RKO (cell line): ENCODE results near the gene AMFR.
A peak's percentile ranks its signal among the peaks of the same experiment; 100 is the strongest.
"Not testable (repeated sequence)": the region's sequence is repeated elsewhere in the genome, so short reads cannot be mapped to it uniquely, and the experiment has no call there.

Experiments used
- DNase-seq: peaks from one replicate; pipeline ENCODE4 v3.0.0-alpha.2; 2016; ENCODE audit warnings: low spot score

Gene AMFR

DNA sequence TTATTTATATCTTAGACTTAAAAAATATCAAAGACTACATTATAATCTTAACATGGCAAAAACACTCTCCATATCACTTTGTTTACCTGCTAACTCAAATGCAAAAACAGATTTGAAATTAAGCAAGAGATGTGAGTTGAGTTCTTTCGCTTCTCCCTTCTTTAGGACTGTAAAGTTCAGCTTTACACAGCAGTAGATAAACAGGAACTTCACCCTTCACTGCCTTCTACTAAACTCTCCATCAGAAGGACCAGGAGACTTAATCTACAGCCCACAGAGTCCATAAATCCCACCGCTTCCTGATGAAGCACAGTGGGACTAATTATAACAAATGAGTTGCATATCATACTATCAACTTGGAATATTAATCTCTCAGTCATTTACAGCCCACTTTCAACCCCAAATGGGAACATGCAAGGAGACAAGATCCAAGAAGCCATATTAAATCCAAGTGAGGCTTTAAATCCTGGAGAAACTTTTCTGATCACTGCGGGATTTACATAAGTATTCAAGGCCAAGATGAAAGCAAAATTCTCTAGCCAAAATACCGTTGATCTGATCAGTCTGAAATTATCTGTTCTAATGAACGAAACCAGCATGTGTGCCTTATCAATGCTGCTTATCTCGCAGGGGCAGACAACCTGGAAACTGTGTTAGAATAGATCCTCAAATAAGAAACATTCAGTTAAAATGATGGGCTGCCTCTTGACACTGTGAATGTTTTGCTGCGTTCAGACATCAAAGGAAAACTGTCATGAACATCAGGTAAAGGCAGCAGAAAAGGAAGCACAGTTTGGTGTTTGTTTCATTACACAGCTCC is 1.6 kb downstream of the AMFR start:
- DNase-seq, result no peak

DNA sequence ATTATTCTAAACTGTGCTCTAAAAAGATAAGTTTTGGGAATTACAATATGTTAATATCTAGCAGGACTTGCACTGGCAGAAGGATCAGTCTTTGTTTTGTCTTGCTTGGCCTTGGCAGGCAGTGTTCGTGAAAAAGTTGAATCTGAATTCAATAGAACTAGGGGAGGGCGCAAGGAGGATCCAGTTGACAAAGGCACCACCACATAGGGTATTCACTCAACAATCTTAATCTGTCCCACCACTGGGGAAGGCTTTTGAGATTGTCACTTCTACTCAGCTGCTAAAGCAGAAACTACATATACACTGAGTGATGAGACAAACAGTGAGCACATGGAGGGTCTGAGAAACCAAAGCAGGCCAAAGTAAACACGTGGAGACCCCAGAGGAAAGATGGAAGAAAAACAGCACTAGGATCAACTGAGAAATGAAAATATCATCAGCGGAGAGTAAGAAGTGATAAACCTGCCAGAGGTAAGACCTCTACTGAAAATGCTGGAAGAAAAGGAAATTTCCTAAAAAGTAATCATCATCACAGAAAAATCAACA is 2.4 kb downstream of the AMFR start:
- no peak for DNase-seq

DNA sequence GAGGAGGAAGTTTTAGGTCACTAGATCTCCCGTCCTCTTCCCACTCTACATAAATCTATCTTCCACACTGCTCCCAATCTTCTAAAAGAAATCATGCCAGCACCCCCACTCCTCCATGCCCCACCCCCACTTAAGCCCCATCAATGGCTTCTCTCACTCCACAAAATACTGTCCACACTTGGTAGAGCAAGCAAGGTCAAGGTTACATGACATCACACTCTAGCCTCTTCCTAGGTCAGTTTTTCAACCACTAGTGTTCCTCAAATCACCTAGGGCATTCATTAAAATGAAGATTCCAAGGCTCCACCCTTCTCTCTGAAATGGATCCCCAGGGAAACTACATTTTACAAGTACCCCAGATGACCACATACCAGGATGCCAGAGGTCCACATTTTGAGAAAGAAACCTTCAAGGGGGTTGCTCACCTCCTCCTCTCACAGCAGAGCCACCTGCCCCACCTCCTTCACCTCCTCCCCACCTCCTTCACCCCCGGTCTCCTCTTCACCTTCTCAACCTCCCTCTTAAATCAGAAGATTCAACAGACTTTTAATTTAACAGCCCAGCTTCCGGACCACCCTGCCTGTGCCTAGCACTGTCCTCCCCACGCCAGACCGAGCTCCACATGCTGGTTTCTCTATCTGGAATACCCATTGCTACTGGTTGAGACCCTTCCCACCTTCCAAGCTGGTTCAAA is 3.2 kb downstream of the AMFR start:
- no peak for DNase-seq

DNA sequence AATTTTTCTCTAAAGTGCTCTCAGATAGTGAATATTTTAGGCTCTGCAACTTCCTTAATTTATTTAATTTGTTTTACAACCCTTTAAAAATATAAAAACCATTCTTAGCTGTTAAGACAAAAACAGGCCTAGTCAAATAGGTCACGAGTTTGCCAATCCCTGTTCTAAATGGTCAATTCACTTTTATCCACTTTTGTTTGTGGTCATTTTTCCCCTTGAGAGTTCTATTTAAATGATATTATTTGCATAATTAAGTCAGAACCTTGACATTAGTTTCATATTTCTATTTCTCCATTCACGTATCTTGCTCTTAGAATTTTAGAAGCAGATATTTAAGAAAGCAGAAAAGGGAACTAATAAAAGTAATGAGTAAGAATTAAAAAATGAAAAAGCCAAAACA is 4.0 kb downstream of the AMFR start:
- DNase-seq, result no peak

DNA sequence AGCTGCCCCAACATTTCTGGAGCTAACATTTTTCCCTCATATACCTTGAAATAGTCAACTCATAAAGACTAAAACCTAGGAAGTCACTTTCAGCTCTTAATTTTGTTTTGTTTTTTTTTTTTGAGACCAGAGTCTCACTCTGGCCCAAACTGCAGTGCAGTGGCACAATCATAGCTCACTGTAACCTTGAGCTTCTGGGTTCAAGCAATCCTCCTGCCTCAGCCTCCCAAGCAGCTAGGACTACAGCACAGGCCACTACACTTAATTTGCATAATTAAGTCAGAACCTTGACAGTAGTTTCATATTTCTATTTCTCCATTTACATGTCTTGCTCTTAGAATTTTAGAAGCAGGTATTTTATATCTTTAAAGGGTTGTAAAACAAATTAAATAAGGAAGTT is 4.7 kb downstream of the AMFR start:
- no peak for DNase-seq

DNA sequence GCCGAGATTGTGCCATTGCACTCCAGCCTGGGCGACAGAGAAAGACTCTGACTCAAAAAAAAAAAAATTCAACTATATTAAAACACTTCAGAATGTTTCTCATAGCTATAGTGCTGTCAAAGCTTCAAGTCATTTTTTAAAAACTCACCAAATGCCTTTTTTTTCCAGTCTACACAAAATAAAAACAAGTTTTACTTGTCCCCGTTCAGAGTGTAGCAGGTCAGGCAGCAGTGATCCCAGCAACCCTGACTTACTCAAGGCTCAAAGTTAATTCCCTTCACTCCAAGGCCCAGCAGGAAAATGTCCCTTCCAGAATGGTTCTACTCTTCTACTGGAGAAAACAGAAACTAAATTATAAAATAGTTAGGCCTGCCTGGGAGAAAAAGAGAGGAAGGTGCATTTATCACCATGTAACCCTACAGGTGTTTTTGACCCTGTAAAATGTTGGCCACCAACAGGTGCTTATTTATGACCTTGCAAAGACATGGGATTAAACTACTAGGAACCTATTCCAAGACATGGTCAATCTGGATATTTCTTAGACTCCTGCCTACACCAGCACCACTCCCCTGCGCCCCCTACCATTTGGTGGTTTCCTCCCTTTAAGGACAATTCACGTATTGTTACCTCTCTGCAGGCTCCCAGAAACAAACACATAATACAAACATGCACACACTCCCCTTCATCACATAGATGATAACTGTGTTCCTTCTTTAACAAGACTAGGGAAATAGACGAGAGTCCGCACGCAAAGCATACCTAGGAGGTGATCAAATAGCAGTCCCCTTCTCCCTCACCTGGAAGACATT is 5.4 kb downstream of the AMFR start:
- no peak for DNase-seq

DNA sequence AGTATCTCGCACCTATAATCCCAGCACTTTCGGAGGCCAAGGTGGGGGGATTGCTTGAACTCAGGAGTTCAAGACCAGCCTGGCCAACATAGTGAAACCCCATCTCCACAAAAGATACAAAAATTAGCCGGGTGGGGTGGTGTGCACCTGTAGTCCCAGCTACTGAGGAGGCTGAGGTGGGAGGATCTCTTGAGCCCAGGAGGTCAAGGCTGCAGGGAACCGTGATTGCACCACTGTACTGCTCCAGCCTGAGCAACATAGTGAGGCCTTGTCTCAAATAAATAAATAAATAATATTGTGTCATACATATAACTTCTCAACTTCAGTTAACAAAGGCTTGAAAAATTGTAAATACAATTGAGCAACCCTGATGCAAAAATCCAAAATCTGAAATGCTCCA is 8.2 kb downstream of the AMFR start:
- DNase-seq, result no peak

DNA sequence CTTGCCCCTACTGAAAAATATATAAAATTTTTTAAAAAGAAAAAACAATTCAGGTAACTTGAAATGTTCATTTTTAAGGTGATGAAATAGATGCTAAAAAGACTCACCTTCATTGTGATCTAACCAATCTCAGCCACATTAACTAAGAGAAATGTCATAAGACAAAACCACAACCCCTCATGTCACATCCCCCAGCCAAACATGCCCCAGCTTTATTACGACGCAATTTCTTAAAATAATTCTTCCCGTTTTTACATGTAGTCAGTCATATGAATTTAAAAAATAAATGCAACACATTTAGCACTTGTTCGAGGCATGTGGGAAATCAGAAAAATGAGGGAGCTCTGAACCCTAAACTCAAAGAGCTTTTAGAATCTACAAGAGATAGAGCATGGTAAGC is 9.5 kb downstream of the AMFR start:
- no peak for DNase-seq

DNA sequence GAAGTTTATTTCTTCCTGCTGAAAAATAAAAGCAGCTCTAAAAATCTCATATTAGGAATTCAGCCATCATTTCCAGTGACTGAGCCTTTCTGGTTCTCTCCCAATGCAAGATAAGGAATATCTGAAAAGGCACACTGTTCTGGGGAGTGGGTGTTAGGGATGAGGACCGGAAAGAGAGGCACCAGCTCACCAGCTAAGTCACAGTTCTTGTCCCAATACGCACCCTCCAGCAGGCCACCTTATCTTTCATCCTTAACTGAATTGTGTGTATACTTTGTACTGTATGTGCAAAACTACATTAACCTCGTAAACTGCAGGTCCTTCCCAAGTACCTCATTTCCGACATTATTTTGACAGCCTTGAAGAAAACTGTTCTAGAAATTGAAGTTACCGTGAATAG is 11.0 kb downstream of the AMFR start:
- DNase-seq, result no peak

DNA sequence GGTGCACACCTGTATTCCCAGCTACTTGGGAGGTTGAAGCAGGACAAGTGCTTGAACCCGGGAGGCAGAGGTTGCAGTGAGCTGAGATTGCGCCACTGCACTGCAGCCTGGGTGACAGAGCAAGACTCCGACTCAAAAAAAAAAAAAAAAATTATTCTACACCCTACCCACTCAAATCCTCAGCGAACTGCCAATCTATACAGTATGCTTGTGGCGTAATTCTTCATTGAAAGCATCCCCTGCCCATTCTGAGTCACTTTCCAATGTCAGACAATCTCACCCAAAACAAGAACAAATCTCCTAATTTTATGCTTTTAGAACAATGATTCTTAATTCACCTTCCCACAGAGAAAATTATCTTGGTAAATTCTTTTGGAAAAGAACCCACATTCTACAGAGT is 12.0 kb downstream of the AMFR start:
- no peak for DNase-seq

DNA sequence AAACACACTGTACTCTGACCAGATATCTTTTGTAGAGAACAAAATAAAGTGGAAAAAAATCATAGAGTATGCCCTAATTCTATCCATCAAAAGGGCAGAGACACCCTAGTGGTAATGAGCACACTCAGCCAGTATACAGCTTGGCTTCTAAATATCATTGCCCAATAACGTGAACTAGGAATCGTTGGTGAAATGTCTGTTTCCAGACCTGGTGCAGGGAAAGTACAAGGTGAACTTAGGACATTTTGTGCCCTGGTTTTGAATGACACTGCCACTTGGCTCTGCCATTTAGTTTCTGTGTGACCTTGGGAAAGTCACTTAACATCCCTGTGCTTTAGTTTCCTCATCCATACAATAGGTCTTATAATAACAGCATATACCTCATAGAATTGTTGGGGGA is 13.7 kb downstream of the AMFR start:
- DNase-seq, result no peak

DNA sequence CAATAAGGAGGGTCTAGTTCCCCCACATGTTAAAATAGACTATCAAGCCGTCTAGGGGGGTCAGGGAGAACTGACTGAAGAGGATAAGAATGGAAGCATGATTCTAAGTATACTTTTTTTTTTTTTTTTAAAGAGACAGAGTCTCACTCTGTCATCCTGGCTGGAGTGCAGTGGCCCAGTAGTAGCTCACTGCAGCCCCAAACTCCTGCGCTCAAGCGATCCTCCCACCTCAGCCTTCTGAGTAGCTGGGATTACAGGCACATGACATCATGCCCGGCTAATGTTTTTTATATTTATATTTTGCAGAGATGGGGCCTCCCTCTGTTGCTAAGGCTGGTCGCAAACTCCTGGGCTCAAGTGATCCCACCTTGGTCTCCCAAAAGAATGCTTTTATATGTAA is 14.2 kb downstream of the AMFR start:
- no peak for DNase-seq

DNA sequence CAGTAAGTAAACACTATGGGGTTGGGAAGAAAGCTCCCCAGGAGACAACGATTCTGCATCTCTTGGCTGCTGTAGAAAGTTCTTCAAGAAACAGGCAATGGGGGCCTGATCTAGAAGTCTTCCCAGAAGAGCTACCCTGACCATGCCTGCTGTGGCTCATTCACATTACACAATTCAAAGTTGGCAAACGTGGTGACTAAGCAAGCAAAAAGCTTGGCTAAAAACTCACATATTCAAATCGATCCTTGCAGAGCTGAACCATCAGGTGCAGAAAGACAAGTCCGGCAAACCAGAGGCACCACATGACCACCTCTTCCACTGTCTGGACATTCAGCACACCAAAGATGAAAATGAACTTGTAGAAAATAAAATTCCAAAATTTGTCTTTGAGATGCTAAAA is 16.1 kb downstream of the AMFR start:
- DNase-seq, result no peak

DNA sequence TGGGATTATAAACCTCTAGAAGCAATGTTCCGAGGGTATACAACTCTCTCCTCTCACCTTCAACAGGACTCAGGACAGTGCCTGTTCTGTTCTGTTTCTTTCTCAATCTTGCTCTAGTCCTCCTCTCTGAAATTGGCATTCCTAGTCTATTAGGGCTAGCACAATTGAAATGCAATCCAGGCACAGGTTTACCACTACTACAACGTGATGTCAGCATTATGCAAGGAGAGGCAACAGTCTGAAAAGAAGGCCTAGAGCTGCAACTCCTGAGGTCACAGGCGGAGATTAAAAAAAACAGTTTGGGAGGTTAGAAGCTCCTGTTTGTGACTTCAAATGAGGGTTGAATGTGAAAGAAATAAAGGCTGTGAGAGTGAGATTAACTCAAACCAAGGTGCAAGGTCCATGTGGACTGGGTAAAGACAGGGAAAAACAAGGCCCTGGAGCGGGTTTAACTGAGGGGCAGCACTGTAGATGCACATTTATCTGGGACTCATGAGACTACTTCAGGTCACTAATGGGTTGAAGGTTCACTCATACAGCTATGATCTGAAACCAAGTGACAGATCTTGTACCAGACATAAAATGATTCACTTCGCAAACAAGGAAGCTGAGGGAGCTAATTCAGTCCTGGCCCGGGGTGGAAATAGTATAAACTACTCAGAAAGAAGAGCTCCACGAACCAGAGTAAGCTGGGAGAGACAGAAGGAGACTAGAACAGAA is 16.8 kb downstream of the AMFR start:
- no peak for DNase-seq

DNA sequence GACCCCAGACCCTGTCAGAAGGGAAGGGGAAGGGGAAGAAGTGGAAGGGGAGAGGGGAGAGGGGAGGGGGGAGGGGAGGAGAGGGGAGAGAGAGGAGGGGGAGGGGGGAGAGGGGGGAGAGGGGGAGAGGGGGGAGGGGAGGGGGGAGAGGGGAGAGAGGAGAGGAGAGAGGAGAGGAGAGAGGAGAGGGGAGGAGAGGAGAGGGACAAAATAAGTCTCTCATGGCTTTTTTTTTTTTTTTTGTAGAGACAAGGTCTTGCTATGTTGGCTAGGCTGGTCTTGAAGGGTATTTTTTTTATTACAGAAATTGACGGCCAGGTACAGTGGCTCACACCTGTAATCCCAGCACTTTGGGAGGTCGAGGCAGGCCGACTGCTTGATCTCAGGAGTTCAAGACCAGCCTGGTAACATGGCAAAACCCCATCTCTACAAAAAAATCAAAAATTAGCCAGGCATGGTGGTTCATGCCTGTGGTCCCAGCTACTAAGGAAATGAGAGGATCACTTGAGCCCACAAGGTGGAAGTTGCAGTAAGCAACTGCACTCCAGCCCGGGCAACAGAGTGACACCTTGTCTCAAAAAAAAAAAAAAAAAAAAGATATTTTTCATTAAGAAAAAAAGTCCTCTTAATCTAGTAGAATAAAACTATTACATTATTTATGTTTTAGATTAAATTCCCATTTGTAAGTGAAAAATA is 19.2 kb downstream of the AMFR start:
- DNase-seq, result no peak

DNA sequence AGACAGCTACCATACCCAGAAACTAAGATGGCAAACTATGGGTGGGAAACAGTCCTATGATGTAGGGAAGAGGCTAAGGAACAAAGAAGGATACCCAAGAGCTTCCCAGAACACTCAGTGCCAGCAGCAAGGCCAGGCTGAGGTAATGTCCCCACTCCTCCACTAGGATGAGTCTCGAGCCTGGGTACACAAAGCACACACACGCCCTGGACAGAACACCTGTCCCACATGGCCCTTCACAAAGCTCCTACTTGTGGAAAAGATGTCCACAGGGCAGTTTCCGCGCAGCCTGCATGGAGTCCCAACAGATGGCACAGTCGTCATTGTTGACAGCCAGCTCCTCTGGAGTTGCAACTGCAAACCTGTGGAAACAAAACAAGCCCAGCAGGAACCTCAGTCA is 23.9 kb downstream of the AMFR start:
- DNase-seq, result peak; percentile 28

DNA sequence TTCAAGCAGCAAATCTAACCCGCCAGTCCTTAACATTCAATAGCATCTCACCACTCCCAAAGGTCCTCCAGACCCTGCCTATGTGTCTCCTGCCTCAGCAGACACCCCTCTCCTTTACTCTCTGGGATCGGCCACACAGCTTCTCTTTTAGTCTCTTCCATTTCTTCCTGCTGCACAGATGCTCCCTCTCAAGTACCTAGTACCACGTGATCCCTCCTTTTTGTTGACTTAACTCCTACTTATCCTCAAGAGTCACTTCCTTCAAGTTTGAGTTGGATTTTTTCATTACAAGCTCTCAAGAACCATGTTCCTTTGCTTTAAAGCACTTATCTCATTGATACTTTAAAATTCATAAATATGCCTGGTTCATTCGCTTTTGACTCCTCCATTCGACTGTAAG is 24.9 kb downstream of the AMFR start:
- no peak for DNase-seq

DNA sequence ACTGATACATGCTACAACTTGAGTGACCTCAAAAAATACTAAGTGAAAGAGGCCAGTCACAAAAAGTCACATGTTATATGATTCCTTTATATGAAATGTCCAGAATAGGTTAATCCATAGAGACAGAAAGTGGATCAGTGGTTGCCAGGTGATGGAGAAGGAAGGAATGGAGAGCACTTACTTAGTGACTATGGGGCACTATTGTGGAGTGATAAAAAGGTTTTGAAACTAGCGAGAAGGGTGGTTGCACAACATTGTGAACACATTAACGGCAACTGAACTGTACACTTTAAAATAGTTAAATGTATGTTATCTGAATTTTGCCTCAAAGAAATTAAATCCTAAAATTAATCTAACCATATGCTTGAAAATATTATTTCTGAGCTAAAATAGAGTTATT is 25.9 kb downstream of the AMFR start:
- DNase-seq, result no peak

DNA sequence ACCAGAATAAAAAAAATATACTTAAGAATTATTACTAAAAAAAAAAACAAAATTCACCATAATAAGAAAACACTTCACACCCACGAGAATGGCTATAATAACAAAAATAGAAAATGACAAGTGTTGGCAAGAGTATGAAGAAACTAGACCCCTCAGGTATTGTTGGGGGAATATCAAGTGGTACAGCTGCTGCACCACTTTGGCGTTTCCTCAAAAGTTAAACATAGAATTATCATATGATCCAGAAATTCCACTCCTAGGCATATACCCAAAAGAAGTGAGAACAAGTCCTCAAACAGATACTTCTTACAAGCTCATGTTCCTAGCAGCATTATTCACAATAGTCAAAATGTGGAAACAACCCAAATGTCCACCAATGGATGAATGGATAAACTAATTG is 26.3 kb downstream of the AMFR start:
- DNase-seq, result no peak

DNA sequence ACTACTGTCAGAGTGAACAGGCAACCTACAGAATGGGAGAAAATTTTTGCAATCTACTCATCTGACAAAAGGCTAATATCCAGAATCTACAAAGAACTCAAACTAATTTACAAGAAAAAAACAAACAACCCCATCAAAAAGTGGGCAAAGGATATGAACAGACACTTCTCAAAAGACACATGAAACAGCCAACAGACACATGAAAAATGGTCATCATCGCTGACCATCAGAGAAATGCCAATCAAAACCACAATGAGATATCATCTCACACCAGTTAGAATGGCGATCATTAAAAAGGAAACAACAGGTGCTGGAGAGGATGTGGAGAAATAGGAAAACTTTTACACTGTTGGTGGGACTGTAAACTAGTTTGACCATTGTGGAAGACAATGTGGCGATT is 28.6 kb downstream of the AMFR start:
- DNase-seq, result not testable (repeated sequence)

DNA sequence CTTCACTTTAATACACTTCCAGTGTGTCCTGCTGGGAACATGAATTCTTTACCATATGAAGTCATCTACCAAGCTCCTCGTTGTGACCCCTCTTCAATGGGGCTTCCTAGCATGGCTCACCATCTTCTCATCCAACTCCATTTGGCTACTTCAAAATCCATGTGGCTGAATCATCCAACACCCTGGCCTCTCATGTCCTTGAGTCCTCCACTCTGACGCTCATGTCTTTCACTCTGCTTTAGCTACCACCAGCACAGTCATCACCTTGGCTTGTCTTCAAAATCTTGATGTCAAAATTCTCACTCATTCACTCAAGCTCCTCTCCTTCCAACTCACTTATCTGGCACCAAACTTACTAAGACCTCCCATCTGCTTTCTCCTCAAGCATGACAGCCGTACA is 35.8 kb downstream of the AMFR start:
- DNase-seq, result peak; percentile 78
